GM18517 (cell line): Measurements from ENCODE around the gene FAM53B.

Source experiments
- ATAC-seq: cut with Tn5 transposase; IDR thresholded peaks from one replicate; pipeline ENCODE4 v1.9.1; 2021; ENCODE audit warnings: mild to moderate bottlenecking, moderate library complexity; ENCODE audit not compliant: unreplicated experiment

FAM53B gene

DNA sequence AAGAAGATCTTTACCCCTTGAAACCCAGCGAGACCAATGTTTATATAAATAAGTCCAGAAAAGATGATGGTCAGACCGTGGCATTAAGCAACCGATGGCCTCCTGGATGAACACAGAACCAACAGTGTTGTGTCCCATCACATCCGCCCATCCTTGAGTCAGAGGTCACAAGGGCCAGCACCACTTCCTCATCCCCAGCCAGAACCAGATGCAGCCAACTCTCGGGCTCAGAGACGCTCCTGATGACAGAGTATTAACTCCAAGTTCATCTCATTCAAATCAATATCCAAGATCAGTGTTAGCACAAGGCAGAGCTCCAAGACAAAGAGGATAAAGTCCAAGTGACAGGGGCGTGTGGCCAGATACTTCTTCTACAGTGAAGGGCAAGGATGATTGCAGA is 63.5 kb downstream of the FAM53B start:
- no peak for ATAC-seq

DNA sequence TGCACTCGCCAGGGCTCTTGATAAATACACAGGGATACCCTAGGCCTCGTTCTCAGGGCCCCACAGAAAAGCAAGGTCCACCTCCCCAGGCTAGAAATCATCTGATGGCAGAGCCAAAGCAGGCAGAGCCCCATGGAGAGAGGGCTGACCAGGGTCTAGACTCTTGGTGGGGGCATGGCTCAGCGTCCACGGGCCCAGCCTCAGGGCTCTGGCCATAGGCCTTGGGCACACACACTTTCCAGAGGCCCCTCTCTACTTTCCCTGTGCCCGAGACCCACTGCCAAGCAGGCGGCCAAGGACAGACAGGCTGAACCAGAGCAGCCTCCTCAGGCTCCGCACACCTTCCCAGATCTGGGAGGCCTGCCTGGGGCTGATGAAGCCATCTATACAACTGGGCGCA is 64.8 kb downstream of the FAM53B start:
- ATAC-seq = no peak

DNA sequence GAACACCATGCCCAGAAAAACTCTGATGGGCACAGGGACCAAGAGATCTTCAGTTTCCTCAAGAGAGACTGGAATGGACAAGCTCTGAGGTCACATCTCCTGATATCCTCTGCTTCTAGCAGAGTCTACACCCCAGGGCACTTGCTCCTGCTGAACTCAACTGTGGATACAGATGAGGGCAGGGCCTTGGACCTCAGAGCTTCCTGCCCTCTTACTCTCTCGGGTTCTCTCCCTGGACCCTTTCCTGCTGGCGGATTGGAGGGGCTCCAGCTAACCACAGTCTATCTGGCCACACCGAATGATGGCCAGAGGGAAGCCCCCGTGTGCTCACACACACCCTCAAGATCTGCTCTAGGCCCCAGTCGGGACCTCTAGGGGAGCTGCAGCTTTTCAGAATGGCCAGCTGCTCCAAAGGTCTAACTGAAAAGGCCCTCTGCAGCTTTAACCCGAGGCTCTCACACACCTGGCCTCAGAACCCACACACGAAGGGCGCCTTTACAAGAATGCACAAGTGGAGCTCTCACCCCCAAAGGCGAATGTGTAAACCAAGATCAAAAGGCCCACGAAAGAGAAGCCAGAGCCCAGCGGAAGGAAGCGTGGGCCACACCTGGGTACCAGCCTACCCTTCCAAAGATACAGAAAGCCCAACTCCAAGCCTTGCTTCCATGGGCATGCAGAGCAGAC is 65.5 kb downstream of the FAM53B start:
- ATAC-seq = no peak

DNA sequence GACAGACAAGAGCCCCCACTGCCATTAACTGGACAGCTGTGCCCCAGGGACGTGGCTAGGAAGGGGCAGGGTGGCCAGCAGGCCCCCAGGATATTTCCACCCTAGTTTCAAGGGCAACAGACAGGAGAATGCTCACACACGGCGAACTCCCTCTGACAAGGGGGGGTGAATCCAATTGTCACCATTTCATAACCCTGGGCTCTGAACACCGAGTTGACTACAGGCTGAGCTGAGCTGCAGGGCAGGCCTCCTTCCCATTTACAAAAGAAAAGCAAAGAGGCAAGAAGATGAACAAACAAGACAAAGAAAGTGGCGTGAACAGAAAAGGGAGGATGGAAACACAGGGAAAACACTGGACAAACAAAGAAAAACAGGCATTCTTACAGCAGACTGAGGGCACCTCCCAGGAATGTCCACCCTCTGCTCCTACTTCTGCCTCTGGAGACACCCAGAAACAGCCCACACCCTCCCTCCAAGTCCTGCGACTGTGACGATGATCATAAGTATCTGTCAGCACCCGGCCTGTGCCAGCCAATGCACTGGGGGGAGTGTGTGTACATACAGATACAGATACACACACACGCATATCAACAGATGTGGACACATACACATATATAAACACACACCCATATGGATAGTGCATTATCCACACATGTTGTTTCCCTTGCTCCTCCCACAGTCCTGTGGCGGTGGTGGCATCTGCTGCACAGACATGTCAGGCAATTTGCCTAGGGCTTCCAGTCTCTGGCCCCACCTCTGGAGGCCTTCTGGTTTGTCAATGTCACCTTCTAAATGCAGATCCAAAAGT is 66.2 kb downstream of the FAM53B start:
- no peak for ATAC-seq

DNA sequence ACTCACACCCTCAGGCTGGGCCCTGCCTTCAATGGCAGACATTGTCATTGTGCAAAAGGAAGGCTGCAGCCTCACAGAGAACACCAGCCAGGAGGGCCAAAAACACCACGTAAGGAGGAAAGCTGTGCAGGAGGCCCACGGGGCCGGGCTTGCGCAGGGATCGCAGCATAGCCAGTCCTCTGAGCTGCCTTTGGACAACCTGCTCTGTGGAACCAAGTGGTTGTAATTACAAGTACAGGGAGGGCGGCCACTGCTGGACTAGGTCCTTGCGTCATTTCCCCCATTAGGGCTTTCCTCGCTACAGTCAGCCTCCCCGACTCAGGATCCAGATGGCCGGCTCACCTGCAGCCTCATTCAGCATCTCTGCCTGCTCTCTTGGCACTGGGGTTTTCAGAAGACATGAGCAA is 66.9 kb downstream of the FAM53B start:
- ATAC-seq = no peak

DNA sequence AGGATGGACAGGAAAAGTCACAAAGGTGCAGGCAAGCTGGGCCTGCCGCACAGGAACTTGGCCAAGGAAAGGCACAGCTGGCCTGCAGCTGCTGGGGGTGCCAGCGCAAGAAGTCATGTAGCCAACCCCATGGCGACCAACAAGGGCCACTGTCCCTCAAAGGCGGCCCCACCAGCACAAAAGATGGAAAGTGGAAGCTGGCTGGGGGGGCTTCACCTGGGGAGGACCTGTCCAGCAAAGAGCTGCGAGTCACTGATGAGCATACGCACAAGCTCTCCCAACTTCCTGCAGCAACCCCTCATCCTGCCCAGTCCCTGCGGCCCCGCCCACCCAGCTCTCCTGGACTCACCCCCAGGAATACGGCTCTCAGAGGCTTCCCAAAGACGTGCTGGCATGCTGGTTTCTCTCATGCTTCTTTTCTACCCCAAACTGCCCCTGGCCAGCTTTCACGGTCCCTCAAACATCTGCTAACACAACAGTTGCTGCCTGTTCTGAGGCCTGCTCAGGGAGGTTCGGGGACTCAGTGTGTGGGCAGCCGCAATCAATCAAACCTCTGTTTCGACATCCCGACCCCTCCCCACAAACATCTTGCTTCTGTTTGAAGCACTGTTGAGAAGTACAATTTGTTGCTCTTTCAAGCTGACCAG is 67.6 kb downstream of the FAM53B start:
- no peak for ATAC-seq

DNA sequence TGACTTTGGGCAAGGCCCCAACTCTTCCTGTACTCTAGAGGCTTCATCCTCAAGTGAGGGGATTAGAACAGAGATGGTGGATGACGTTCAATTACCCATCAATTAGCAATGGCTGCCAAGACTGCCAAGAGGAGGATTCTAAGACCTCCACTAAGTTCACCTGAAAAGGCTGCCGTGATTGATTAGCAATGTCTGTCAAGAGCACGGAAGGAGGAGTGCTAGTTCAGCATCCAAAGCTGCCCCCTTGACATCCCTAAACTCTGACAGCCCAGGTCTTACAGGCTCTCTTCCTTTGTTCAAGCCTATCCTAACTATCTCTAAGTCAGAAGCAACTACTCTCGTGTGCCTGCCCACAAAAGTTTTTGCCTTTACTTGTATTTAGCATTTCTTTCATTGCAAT is 68.4 kb downstream of the FAM53B start:
- no peak for ATAC-seq

DNA sequence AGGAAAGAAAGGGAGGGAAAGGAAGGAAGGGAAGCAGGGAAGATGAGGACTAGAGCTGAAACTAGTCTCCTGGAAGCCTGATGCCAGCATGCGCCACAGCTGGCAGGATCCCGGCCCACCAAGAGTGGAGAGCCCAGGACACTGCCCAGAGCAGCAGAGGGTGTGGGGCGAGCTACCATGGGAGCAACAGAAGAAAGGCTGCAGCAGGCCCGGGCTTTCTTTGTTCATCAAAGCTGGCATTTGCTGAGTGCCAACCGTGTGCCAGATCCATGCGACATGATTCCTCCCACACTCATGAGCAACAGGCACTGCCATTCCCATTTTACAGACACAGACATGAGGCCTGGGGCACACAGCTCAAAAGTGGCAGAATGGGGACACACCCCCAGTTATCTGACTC is 68.9 kb downstream of the FAM53B start:
- no peak for ATAC-seq

DNA sequence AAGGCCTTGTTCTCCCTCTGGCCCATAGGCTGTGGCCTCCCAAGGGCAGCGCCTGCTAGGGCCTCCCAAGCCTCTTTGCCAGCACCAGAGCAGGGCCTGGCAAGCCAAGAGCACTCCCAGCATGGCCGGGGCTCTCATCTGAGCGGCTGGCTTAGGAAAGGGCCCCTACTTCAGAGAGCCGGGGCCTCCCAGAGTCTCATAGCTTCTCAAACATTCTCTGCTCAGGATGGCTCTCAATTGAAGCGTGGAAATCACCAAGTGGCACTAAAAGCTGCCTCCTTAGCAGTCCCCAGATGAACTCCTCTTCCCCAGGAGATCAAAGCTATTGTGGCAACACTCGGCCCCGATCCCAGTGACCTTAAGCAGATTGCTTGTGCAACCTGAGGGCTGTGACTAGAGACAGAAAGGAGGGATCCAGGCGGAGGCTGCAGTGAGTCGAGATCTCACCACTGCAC is 69.4 kb downstream of the FAM53B start:
- ATAC-seq = no peak

DNA sequence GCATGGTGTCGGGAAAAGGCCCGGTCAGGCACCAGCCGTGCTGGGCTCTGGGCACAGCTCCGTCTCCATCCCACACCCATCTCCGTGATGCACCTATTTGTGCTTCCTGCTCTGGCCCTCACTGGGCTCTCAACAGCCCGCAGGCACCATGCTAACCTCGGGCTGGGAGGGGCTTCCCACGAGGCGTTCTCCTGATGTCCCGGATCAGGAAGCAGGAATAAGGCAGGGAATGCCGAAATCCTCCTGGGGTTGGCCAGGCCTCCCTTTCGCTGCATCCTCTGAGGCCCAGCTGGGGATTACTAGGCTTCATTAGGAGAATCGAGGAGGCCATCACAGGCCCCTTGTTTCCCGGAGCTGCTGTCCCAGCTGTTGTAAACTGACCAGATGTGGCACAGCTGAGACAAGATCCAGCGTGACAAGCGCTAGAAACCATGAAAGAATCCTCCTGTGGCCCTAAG is 72.0 kb downstream of the FAM53B start:
- no peak for ATAC-seq

DNA sequence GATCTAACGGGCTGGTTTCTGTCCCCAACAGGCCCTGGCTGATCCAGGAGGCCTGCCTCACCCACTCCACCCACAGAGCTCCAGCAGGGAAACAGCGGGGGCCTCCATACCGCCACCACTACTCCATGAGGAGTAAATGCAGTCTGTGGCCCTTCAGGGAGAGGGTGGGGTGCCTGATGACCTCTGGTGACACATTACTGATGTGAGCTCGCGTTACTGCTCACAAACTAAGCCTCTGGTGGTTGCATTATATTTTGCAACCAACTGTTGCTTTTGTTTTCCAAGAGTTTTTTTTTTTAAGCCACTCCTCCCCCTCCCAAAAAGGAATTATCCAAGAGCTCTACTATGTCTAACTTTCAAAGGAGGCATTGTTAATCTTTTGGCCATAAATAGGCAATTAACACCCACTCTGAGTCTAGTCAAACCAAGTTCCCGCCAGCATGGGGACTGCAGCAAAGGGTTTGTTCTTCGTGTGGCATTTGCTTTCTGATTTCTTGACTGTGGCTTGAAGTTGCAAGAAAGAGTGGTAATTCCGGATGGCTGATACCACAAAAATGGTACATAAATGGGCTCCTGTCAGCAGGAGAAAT is 72.6 kb downstream of the FAM53B start:
- no peak for ATAC-seq

DNA sequence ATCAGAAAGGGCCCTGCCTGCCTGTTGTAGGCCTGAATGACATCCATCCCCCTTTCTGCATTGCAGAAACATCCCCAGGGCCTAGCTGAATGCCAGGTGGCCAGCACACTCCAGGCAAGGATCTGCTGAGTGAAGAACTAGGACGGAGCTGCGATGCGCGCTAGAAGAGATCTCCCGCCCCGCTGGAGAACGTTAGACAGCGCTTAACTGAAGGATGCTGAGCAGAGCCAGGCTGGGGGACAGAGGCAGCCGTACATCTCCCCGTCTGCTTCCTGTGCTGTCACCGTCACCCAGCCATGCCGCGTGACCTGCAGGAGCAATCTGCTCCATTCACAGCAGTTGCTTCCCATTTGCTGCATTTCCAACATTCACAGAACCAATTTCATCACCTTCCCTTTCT is 73.3 kb downstream of the FAM53B start:
- no peak for ATAC-seq

DNA sequence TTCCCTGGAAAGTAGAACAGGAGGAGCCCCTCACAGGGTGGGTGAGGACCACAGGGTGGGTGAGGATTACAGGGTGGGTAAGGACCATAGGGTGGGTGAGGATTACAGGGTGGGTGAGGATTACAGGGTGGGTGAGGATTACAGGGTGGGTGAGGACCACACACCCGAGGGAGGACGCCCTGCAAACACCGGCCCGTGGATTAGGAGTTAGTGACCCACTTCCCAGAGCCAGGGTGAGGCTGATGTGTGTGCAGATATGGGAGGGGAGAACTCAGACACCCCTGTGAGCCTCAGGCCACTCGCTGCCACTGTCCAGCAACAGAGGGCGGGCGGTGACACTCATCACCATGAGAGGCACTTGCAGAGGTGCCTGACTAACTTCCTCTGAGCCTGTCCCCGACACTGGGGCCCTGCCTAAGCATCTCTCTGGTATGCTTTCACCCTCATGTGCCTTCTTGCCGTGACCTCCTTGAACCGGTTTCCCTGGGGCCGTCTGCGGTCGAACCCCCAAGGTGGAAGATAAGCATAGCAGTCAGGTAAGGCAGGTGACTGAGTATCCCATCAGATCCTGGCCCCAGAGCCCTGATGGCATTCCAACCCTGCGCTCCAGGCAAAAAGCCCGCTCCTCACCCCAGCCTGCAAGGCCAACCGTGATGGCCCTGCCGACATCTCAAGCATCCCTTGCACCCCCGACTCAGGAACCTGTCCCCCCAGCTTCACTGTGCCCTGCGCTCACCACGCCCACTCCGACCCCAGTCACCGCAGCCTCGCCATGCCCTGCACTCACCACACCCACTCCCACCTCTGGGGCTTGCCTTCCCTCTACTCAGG is 74.1 kb downstream of the FAM53B start:
- no peak for ATAC-seq

DNA sequence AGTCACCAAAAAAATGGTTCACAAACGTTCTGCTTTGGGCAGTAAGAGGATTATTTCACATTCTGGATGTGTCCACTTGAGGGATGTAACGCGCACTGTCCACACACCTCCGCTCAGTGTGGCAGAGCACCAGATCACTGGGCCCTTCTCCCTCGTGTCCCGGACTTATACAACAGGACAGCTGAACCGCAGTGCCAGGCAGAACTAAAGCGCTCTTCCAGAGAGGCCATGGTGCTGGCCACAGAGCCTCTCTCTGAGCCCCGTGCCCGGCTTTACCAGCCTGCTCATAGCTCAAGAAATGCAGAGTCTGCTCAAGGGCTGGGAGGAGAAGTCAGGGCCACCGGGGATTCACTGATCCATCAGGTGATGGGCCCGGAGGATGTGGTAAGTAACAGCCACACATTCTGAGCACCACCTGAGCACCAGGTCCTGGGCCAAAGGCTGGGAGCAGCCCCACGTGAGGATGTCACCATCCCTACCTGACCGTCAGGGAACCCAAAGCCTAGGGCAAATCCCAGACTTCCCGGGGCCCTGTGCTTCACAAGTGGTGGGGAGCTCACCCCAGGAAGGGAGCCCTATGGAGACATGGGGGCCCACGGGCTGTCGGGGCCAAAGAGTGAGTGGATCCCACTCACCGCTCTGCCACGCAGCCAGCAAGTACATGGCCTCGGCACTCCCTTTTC is 74.9 kb downstream of the FAM53B start:
- ATAC-seq = no peak

DNA sequence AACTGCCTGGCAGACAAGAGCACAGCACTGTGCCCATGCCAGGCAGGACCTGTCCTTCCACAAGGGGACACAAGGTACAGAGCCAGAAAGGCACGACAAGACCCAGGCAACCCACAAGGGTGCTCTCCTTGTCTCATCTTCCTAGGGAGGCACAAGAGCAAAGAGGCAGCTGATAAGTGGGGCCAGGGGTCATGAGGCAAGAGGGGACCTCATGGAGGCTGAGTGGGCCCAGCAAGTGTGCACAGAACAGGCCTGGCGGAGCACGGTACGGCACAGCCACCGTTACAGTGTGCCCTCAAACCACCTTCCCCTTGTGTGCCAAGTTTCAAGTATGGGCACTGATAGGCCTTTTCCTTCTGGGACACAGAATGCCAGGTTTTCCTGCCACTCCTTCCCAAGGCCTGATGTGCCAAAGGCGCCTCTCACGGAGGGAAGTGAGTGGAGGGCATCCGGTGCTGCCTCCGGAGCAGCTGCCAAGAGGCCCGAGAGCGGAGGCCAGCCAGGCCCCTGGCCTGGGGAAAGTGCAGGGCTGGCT is 75.6 kb downstream of the FAM53B start:
- ATAC-seq = no peak

DNA sequence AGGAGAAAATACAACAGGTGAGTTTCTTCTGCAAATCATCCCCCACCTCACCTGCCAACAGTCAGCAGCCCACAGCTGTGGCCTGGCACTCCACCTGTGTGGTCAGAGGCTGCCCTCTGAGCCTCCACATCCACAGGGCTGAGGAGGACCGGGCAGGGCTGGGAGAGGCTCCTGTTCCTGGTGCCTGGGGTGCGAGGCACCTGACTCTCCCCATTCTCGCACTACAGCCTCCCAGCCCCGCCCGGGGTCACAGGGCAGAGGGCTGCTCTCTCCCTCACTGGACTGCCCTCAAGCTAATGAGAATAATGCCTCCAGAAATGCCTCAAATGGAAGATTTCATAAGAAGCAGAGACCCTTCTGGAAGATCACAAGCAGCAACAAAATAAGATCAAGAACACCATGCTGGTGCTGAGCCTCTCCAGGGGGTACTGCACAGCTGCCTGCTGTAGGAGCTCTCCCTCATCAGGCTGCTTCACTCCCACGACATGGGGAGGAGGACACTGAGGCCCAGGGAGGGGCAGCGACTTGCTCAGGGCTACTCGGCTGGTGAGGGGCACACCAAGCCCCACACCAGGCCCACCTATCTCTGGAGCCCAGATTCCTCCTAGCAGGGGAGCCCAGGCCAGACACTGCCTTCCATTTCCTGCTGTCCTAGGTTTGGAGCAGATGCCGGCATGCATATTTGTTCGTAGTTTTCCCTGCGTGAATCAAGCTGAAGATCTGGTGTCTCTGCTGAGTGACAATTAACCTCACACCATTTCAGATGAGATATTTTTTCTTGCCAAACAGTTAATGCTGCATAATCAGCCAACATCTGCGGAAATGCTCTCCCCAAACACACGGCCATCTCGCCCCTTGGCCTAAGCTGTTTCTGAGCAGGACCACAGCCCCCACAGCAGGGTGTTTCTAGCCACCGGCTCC is 76.5 kb downstream of the FAM53B start:
- no peak for ATAC-seq

DNA sequence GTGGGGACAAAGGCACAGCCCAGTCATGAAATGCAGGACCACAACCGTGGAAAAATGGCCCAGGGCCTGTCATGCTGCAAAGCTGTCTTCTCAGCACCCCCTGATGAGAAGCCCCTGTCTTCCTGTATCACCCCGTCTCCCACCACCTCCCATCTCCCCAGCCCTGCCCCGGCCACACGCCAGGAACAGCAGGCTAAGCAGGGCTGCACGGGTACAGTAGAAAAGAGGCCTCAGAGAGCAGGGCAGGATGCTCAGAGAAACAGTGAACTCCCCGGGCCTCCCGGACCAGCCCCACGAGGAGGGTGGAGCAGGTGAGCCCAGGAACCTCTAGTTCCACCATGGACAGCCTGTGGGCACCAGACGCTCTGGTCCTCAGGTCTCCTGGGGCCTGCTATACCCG is 77.7 kb downstream of the FAM53B start:
- ATAC-seq = no peak

DNA sequence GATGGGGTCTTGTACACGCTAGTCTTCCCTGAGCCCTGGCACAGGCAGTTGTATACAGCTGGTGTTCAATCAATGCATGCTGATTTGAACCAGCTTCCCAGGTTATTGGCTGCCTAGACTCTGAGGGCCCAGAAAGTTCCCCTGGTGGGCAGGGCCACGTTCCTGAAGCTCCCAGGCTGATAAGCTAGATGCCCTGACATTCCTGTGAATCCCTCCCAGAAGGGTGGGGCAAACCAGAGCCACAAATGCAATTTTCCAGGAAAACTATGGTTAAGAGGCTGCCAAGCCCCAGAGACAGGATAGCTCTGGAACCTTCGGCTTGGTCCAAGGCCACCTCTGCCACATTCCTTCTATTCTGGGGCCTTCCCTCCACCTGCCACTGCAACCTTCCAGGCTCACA is 78.2 kb downstream of the FAM53B start:
- ATAC-seq = no peak

DNA sequence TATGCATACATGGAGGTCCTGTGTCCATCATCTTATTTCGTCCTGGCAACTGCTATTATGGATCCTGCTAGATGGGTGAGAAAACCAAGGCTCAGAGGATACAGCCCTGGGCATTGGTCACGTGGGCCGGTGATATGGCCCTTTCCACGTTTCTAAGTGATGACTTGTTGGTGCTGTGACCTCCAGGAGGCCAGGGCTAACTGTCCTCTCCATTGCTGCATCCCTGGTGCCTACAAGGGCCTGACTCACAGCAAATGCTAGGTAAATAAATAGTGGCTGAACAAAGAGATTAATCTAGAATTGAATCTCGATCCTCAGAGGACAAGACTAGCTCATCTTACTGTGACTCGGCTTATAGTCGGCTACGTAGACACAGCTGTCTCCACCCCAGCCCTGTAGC is 78.6 kb downstream of the FAM53B start:
- no peak for ATAC-seq
